Thyroid gland (tissue), 4 donors: ENCODE measurements around the gene ELOVL3. TPM values are rescaled to one million over a fixed set of nuclear protein-coding genes. Genes with fewer than 3 reads are reported as not detected.

Source experiments
- DNase-seq, 2 donors: peaks; one replicate each; pipeline ENCODE4 v3.0.0-alpha.2; 2019
- H3K27ac ChIP-seq, 3 donors: fragments of 200-600 bp; sonication (generic); 1 replicate in 2 of 3; 2 replicates in 1 of 3; pipeline ENCODE4 v1.5.1; 2016 to 2019; ENCODE audit warnings: mild to moderate bottlenecking in 1 of 3, moderate library complexity in 1 of 3
- H3K27me3 ChIP-seq: fragments of 200-600 bp; sonication (generic); one replicate; pipeline ENCODE4 v1.5.1; 2019
- H3K36me3 ChIP-seq, 2 donors: fragments of 200-600 bp; sonication (generic); one replicate each; pipeline ENCODE4 v1.5.1; 2016 to 2019
- H3K4me1 ChIP-seq, 2 donors: fragments of 200-600 bp; sonication (generic); one replicate each; pipeline ENCODE4 v1.5.1; 2017 to 2019
- H3K4me3 ChIP-seq, 3 donors: fragments of 200-600 bp; sonication (generic); replicated peaks in 1 of 3; 1 replicate in 2 of 3; 2 replicates in 1 of 3; pipeline ENCODE4 v1.5.1; 2016; ENCODE audit warnings: mild to moderate bottlenecking in 1 of 3
- H3K9me3 ChIP-seq: fragments of 200-600 bp; sonication (generic); one replicate; pipeline ENCODE4 v1.5.1; 2017
- CTCF ChIP-seq, 6 experiments: fragments of 200-600 bp in 3 of 6; fragments of 450-650 bp in 3 of 6; sonication (generic) in 3 of 6; IDR thresholded peaks; one replicate each; pipeline ENCODE4 v1.5.1; 2016 to 2019; ENCODE audit warnings: antibody characterized with exemption in 6 of 6, mild to moderate bottlenecking in 2 of 6, inconsistent platforms in 1 of 6, moderate library complexity in 1 of 6
- POLR2A ChIP-seq, 2 donors: fragments of 450-650 bp; IDR thresholded peaks; one replicate each; pipeline ENCODE4 v1.6.1; 2017; ENCODE audit warnings: antibody characterized with exemption in 2 of 2, mild to moderate bottlenecking in 2 of 2, moderate library complexity in 1 of 2
- WGBS, 2 donors: methylation state at CpG; one replicate each; pipeline ENCODE4 v1.1.5; 2017; 5-methylcytosine and 5-hydroxymethylcytosine counted together
- intact Hi-C: fragments of 100-400 bp; cut with DNase I; formaldehyde crosslinking; loops from one replicate; pipeline ENCODE4 v1.15.1; 2023
- total RNA-seq, 4 donors: library from RNA; depleted of rRNA; stranded (reverse); fragments of >200 nt; gene quantifications; one replicate each; pipeline ENCODE4 v1.2.3, GENCODE V29; 2016

The ELOVL3 gene
- total RNA-seq, 4 donors from 2014 or later: not detected

GRCh38 chr10:102227050-102227449 lies 951 bp downstream of the ELOVL3 start:
- no peak for DNase-seq
- H3K4me1 ChIP-seq: peaks cover 22 to 28% of the 10 kb centered on the region in 2 donors
- H3K36me3 ChIP-seq: no peaks in the 10 kb centered on the region
- H3K4me3 ChIP-seq: no peak overlapping the region
- 53 to 72% methylated on average over 7 to 8 of the region's 8 CpGs for WGBS, 2 donors
- H3K27me3 ChIP-seq: peaks cover 7% of the 10 kb centered on the region
- intact Hi-C loops: loop anchor here (5.0 kb wide), 1 partner anchor 175 kb away; no protein-coding TSS in a partner anchor
- no peak overlapping the region for H3K27ac ChIP-seq
- TF ChIP-seq POLR2A (IDR thresholded peaks at IDR 0.05) (no peak), CTCF (IDR thresholded peaks at IDR 0.05) (no peak)
- no peaks in the 10 kb centered on the region for H3K9me3 ChIP-seq

GRCh38 chr10:102229810-102230263 lies 3.7 kb downstream of the ELOVL3 start:
- DNase-seq: peak; percentile 86 to 88
- peaks cover 7% of the 10 kb centered on the region for H3K27me3 ChIP-seq
- TF ChIP-seq POLR2A (IDR thresholded peaks at IDR 0.05) (no peak), CTCF (IDR thresholded peaks at IDR 0.05) (peak; percentile 74 to 99 (median 94))
- peak overlapping the region in 1 of 3 donors; percentile 45 for H3K4me3 ChIP-seq
- no peak overlapping the region for H3K27ac ChIP-seq
- H3K36me3 ChIP-seq: no peaks in the 10 kb centered on the region
- no peaks in the 10 kb centered on the region for H3K9me3 ChIP-seq
- peaks cover 22 to 28% of the 10 kb centered on the region in 2 donors for H3K4me1 ChIP-seq
- WGBS, 2 donors: 4% methylated on average over 13 to 14 of the region's 24 CpGs
- intact Hi-C loops: loop anchor here (2.0 to 10.0 kb wide), 4 partner anchors 117 to 365 kb away; no protein-coding TSS in a partner anchor

- 0% methylated on average over 3 to 9 of the region's 50 CpGs for WGBS, 2 donors
- peak overlapping the region in 1 of 3 donors; percentile 45 for H3K4me3 ChIP-seq
- no peak overlapping the region for H3K27ac ChIP-seq
- intact Hi-C loops: loop anchor here (2.0 to 10.0 kb wide), 3 partner anchors 116 to 364 kb away; no protein-coding TSS in a partner anchor
- peaks cover 7% of the 10 kb centered on the region for H3K27me3 ChIP-seq
- TF ChIP-seq POLR2A (IDR thresholded peaks at IDR 0.05): no peak
- no peak for TF ChIP-seq CTCF (IDR thresholded peaks at IDR 0.05)
- H3K36me3 ChIP-seq: no peaks in the 10 kb centered on the region
- peaks cover 22 to 28% of the 10 kb centered on the region in 2 donors for H3K4me1 ChIP-seq
- peak; percentile 73 to 74 for DNase-seq
- H3K9me3 ChIP-seq: no peaks in the 10 kb centered on the region
Observed at GRCh38 chr10:102230264-102230860, 4.3 kb downstream of the ELOVL3 start.

- peaks cover 18 to 28% of the 10 kb centered on the region in 2 donors for H3K4me1 ChIP-seq
- WGBS, 2 donors: 1 to 4% methylated on average over 11 to 38 of the region's 52 CpGs
- peaks cover 7% of the 10 kb centered on the region for H3K27me3 ChIP-seq
- H3K9me3 ChIP-seq: no peaks in the 10 kb centered on the region
- peak overlapping the region in 1 of 3 donors; percentile 45 for H3K4me3 ChIP-seq
- TF ChIP-seq CTCF (IDR thresholded peaks at IDR 0.05) (peak in 2 of 6 experiments; percentile 31 to 40), POLR2A (IDR thresholded peaks at IDR 0.05) (no peak)
- intact Hi-C loops: loop anchor here (2.0 to 10.0 kb wide), 3 partner anchors 116 to 364 kb away; no protein-coding TSS in a partner anchor
- H3K27ac ChIP-seq: no peak overlapping the region
- H3K36me3 ChIP-seq: no peaks in the 10 kb centered on the region
- DNase-seq: peak; percentile 30 to 34
Observed at GRCh38 chr10:102230861-102231356, 4.8 kb downstream of the ELOVL3 start.
